Right lobe of liver (tissue), 6 donors: ENCODE data around the gene SBK2. TPM values are rescaled to one million over a fixed set of nuclear protein-coding genes. Genes with fewer than 3 reads are reported as not detected.
"Not testable (repeated sequence)": the region's sequence is repeated elsewhere in the genome, so short reads cannot be mapped to it uniquely, and the experiment has no call there.

Experiments
- ATAC-seq, 4 donors: fragments of 200-7000 bp; cut with Tn5 transposase; one replicate each; pipeline ENCODE4 v1.9.1; 2020; ENCODE audit warnings: mild to moderate bottlenecking in 4 of 4, moderate library complexity in 4 of 4
- DNase-seq, 3 donors: peaks; one replicate each; pipeline ENCODE4 v3.0.0-alpha.2; 2020
- H3K27ac ChIP-seq, 3 donors: fragments of 200-600 bp; one replicate each; pipeline ENCODE4 v1.8.0; 2022
- H3K27me3 ChIP-seq, 2 donors: fragments of 200-600 bp; one replicate each; pipeline ENCODE4 v1.8.0; 2022
- H3K36me3 ChIP-seq, 4 donors: fragments of 200-600 bp; sonication (generic) in 1 of 4; one replicate each; pipeline versions ENCODE4 v1.5.1 to v1.8.0; 2017 to 2022; ENCODE audit warnings: control low read depth in 1 of 4
- H3K4me1 ChIP-seq, 4 donors: fragments of 200-600 bp; sonication (generic) in 1 of 4; one replicate each; pipeline versions ENCODE4 v1.5.1 to v1.8.0; 2017 to 2022; ENCODE audit warnings: control low read depth in 1 of 4
- H3K4me3 ChIP-seq, 3 donors: fragments of 200-600 bp; one replicate each; pipeline ENCODE4 v1.8.0; 2022
- H3K9me3 ChIP-seq, 4 donors: fragments of 200-600 bp; sonication (generic) in 1 of 4; one replicate each; pipeline versions ENCODE4 v1.5.1 to v1.8.0; 2017 to 2022; ENCODE audit warnings: control low read depth in 1 of 4
- POLR2A ChIP-seq: fragments of 450-650 bp; IDR thresholded peaks from one replicate; pipeline ENCODE4 v1.6.1; 2017; ENCODE audit warnings: antibody characterized with exemption, mild to moderate bottlenecking
- WGBS: methylation state at CpG from one replicate; pipeline ENCODE4 v1.1.6; 2018; ENCODE audit warnings: low coverage, low lambda C conversion rate; ENCODE audit not compliant: insufficient coverage; ENCODE audit errors: missing lambda C conversion rate; 5-methylcytosine and 5-hydroxymethylcytosine counted together
- intact Hi-C, 2 donors: fragments of 100-400 bp; cut with DNase I; formaldehyde crosslinking; loops; one replicate each; pipeline versions ENCODE4 v1.11.2 to v1.14.1; 2022
- long read RNA-seq: library from polyadenylated mRNA; unstranded; transcript quantifications from one replicate; pipeline ENCODE4 v2.0.0, GENCODE V29; 2019
- total RNA-seq, 6 experiments: library from RNA; depleted of rRNA in 2 of 6; stranded (reverse); fragments of >200 nt in 2 of 6; fragmentation: NEBNext Ultra II Directional in 3 of 6; extraction: Animal tissue kit (Norgen Biotek cat#: 25700) in 3 of 6; gene quantifications; one replicate each; pipeline versions ENCODE4 v1.1.0 to v1.2.4, GENCODE V29; 2016 to 2023
- TF ChIP-seq, protein P1 (sequence below), 4 donors: fragments of 200-600 bp in 3 of 4; fragments of 450-650 bp in 1 of 4; IDR thresholded peaks; one replicate each; pipeline versions ENCODE4 v1.5.1 to v1.8.0; 2016 to 2022; ENCODE audit warnings: antibody characterized with exemption in 4 of 4, mild to moderate bottlenecking in 2 of 4
- donor health status: DM: no; HTN: yes; CAD: no.
- donor health status: DM: no; HTN: no; CAD: no.
- donor health status: DM: no; HTN: no; CAD: no.
- donor health status: DM: no; HTN: yes; CAD: no.
- donor health status: DM: no; HTN: yes; CAD: no.

The SBK2 gene, protein sequence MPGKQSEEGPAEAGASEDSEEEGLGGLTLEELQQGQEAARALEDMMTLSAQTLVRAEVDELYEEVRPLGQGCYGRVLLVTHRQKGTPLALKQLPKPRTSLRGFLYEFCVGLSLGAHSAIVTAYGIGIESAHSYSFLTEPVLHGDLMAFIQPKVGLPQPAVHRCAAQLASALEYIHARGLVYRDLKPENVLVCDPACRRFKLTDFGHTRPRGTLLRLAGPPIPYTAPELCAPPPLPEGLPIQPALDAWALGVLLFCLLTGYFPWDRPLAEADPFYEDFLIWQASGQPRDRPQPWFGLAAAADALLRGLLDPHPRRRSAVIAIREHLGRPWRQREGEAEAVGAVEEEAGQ
- total RNA-seq = not detected
- long read RNA-seq = 0 reads

DNA sequence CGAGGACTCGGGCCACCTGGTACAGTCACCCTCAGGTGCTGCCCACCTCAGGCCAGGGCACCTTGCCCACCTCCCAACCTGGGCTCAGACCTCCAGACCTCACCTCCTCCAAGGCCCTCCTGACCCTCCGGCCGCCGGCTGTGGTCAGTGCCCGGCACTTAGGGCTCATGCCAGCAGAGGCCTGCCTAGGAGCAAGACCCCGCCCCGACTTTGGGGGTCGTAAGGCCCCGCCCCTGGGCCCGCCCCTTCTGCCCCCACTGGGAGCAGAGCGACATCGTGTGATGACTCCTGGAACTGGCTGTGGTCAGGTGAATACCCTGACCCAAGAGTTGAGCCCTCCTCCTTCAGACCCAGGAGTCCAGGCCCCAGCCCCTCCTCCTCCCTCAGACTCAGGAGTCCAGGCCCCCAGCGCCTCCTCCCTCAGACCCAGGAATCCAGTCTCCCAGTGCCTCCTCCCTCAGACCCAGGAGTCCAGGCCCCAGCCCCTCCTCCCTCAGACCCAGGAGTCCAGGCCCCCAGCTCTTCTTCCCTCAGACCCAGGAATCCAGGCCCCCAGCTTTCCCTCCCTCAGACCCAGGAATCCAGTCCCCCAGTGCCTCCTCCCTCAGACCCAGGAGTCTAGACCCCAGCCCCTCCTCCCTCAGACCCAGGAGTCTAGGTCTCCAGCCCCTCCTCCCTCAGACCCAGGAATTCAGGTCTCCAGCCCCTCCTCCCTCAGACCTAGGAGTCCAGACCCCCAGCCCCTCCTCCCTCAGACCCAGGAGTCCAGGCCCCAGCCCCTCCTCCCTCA, at the start of gene SBK2:
Gene SBK2 (minus strand): TSS at position 183 of the 790 bp plus-strand sequence. CDS start 839 bp downstream, outside the sequence.
- H3K4me3 ChIP-seq = no peak within 1 kb of the TSS
- no peaks in the 10 kb centered on the region for H3K9me3 ChIP-seq
- H3K36me3 ChIP-seq = no peaks in the 10 kb centered on the region
- H3K27me3 ChIP-seq = no peaks in the 10 kb centered on the region
- peak in 1 of 4 donors; percentile 31 for ATAC-seq
- TF ChIP-seq POLR2A = no peak
- TF ChIP-seq, protein P1, sequence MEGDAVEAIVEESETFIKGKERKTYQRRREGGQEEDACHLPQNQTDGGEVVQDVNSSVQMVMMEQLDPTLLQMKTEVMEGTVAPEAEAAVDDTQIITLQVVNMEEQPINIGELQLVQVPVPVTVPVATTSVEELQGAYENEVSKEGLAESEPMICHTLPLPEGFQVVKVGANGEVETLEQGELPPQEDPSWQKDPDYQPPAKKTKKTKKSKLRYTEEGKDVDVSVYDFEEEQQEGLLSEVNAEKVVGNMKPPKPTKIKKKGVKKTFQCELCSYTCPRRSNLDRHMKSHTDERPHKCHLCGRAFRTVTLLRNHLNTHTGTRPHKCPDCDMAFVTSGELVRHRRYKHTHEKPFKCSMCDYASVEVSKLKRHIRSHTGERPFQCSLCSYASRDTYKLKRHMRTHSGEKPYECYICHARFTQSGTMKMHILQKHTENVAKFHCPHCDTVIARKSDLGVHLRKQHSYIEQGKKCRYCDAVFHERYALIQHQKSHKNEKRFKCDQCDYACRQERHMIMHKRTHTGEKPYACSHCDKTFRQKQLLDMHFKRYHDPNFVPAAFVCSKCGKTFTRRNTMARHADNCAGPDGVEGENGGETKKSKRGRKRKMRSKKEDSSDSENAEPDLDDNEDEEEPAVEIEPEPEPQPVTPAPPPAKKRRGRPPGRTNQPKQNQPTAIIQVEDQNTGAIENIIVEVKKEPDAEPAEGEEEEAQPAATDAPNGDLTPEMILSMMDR (IDR thresholded peaks at IDR 0.05) = no peak
- H3K4me1 ChIP-seq = no peaks in the 10 kb centered on the region
- intact Hi-C loops = no loop called here
- no CpG with 5 or more reads among the region's 14 CpGs for WGBS
- H3K27ac ChIP-seq = no peak within 1 kb of the TSS
- no peak for DNase-seq

DNA sequence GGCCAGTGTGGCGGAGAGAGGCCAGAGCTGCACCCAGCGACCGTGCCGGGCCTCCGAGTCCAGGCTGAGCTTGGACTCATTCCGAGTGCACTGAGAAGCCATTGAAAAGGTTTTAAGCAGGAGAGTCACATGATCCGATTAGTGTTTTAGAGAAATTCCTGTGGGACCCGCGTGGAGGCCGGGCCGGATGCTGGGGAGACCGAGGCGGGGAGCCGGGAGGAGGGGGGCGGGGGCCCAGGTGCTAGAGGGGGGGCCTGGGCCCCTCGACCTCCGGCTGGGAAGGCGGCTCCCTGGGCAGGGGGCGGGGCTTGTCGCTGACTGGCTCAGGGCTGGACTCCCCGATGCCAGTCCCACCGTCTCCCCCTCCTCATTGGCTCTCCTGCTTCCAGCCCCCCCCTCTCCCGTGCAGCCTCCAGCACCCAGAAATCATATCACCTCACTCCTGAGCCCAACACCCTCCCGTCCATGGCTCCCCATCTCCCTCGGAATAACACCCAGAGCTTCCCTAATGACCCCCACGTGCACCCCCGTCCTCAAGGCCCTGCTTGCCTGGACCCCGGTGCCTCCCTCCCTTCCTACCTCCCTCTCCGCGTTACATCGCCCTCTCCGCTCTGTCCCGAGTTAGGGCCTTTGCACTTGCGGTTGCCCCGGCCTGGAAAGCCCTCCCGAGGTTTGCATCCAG, 48.9 kb upstream of the SBK2 start:
- H3K4me3 ChIP-seq = peak overlapping the region in 1 of 3 donors; percentile 38
- ATAC-seq (peak; percentile 12 to 52 (median 31)), DNase-seq (peak; percentile 65 to 68 (median 67))
- intact Hi-C loops = no loop called here
- H3K27ac ChIP-seq = peak overlapping the region in 1 of 3 donors; percentile 18
- H3K9me3 ChIP-seq = no peaks in the 10 kb centered on the region
- WGBS = 21% methylated on average over 25 of the region's 36 CpGs
- TF ChIP-seq, protein P1 (IDR thresholded peaks at IDR 0.05) = no peak
- TF ChIP-seq POLR2A = no peak
- H3K4me1 ChIP-seq = peaks cover 0 to 29% (median 4%) of the 10 kb centered on the region in 4 donors
- H3K36me3 ChIP-seq = no peaks in the 10 kb centered on the region
- no peaks in the 10 kb centered on the region for H3K27me3 ChIP-seq

DNA sequence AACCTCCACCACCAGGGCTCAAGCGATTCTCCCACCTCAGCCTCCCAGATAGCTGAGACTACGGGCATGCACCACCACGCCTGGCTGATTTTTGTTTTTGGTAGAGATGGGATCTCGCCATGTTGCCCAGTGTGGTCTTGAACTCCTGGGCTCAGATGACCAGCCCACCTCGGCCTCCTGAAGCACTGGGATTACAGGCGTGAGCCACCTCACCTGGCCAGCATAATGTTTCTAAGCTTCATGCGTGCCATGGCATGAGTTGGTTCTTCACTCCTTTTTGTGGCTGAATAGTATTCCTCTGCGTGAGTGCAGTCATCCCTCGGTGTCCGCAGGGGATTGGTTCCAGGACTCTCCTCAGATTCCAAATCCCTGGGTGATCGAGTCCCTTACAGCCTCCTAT, 47.9 kb upstream of the SBK2 start:
- ATAC-seq = no peak
- no peak for TF ChIP-seq POLR2A
- TF ChIP-seq, protein P1 (IDR thresholded peaks at IDR 0.05) = no peak
- H3K9me3 ChIP-seq = no peaks in the 10 kb centered on the region
- no peak for DNase-seq
- peaks cover 0 to 29% (median 4%) of the 10 kb centered on the region in 4 donors for H3K4me1 ChIP-seq
- intact Hi-C loops = no loop called here
- no peak overlapping the region for H3K4me3 ChIP-seq
- no peaks in the 10 kb centered on the region for H3K27me3 ChIP-seq
- 86% methylated on average over 5 of the region's 11 CpGs for WGBS
- no peaks in the 10 kb centered on the region for H3K36me3 ChIP-seq
- no peak overlapping the region for H3K27ac ChIP-seq

DNA sequence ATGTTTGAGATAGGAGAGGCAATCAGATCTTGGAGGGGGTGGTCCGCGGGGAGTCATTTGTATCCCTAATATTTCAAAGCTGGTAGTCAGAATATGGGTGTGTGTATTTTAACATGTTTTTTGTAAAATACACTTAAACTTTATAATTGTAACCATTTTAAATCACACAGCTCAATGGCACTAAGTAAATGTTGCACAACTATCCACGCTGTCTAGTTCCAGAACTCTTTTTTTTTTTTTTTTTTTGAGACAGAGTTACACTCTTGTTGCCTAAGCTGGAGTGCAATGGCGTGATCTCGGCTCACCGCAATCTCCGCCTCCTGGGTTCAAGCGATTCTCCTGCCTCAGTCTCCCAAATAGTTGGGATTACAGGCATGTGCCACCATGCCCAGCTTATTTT, 47.0 kb upstream of the SBK2 start:
- Histone ChIP-seq H3K4me1 (peaks cover 0 to 29% (median 4%) of the 10 kb centered on the region in 4 donors), H3K27ac (peak overlapping the region in 1 of 3 donors; percentile 43)
- ATAC-seq = peak in 2 of 4 donors; percentile 5 to 25
- H3K4me3 ChIP-seq, H3K27me3 ChIP-seq, intact Hi-C loops, H3K9me3 ChIP-seq, DNase-seq, H3K36me3 ChIP-seq: not testable (repeated sequence)
- 24% methylated on average over 8 of the region's 8 CpGs for WGBS

DNA sequence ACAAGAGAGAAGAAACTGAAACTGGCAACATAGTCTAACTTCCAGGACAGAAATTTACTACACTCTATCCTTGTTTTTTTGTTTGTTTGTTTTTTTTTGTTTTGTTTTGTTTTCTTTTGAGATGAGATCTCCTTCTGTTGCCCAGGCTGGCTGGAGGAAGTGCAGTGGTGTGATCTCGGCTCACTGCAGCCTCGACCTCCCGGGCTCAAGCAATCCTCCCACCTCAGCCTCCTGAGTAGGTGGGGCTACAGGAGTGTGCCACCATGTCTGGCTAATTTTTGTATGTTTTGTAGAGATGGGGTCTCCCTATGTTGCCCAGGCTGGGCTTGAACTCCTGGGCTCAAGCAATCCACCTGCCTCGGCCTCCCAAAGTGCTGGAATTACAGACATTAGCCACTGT, 45.4 kb upstream of the SBK2 start:
- peaks cover 0 to 29% (median 4%) of the 10 kb centered on the region in 4 donors for H3K4me1 ChIP-seq
- H3K9me3 ChIP-seq, DNase-seq, intact Hi-C loops, H3K36me3 ChIP-seq, ATAC-seq, H3K27me3 ChIP-seq: not testable (repeated sequence)
- peak overlapping the region in 2 of 3 donors; percentile 71 to 78 for H3K27ac ChIP-seq
- peak overlapping the region in 1 of 3 donors; percentile 74 for H3K4me3 ChIP-seq
- 59% methylated on average over 4 of the region's 4 CpGs for WGBS
